Measurements from ENCODE around the gene XIAP.
"Not testable (repeated sequence)": the region's sequence is repeated elsewhere in the genome, so short reads cannot be mapped to it uniquely, and the experiment has no call there.

The XIAP gene

DNA sequence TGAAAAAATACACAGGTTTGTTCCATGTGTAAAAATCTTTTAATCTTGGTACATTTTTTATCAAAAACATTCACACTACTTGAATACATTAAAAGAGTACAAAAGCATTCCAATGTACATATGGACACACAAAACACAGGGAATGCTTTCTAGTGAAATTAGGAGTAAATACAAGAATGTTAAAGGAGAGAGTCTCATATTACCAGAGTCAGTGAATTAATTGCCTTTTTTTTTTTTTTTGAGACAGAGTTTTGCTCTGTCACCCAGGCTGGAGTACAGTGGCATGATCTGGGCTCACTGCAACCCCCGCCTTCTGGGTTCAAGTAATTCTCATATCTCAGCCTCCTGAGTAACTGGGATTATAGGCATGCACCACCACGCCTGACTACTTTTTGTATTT lies 17.0 kb downstream of the XIAP start:
- Histone ChIP-seq H3K9ac (ENCODE audit: low read depth, low read length) (no peak overlapping the region), H3K4me1 (ENCODE audit: control insufficient read depth, insufficient read depth, low read length) (peaks cover 7% of the 10 kb centered on the region), H3K9me3 (replicated peaks; ENCODE audit: low read length) (no peaks in the 10 kb centered on the region), H3K27me3 (ENCODE audit: control insufficient read depth, insufficient read depth, low read length) (no peaks in the 10 kb centered on the region), H3K36me3 (ENCODE audit: insufficient read depth, low read length) (peaks cover 4% of the 10 kb centered on the region), H3K4me3 (ENCODE audit: low read length) (no peak overlapping the region), H3K4me2 (ENCODE audit: low read length) (no peak overlapping the region)

DNA sequence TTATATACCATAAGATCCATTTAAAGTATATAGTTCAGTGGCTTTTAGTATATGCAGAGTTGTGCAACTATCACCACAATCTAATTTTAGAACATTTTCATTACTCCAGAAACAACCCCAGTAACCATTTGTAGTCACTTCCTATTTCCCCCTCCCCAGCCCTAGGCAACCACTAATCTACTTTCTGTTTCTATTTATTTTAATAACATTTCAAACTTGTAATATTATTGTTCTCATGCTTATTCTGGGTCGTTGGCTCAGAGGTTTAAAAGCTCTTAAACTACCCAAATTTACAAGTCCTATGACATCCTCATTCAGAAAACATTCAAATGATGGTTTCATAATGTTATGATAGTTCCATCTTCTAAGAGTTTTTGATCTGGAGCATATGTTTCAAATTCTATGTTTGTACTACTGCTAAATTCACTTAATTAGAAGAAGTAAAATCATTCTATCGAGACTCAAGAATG lies 18.4 kb downstream of the XIAP start:
- Histone ChIP-seq H3K27me3 (ENCODE audit: control insufficient read depth, insufficient read depth, low read length) (no peaks in the 10 kb centered on the region), H3K9me3 (replicated peaks; ENCODE audit: low read length) (no peaks in the 10 kb centered on the region), H3K36me3 (ENCODE audit: insufficient read depth, low read length) (peaks cover 4% of the 10 kb centered on the region), H3K4me2 (ENCODE audit: low read length) (peak overlapping the region; percentile 16), H3K4me3 (ENCODE audit: low read length) (no peak overlapping the region), H3K9ac (ENCODE audit: low read depth, low read length) (no peak overlapping the region), H3K4me1 (ENCODE audit: control insufficient read depth, insufficient read depth, low read length) (peaks cover 7% of the 10 kb centered on the region)

GRCh38 chrX:123881330-123881729 lies 21.5 kb downstream of the XIAP start:
- H3K4me2 ChIP-seq (ENCODE audit: low read length) = no peak overlapping the region
- no peak overlapping the region for H3K4me3 ChIP-seq (ENCODE audit: low read length)
- peaks cover 6% of the 10 kb centered on the region for H3K36me3 ChIP-seq (ENCODE audit: insufficient read depth, low read length)
- peaks cover 7% of the 10 kb centered on the region for H3K4me1 ChIP-seq (ENCODE audit: control insufficient read depth, insufficient read depth, low read length)
- H3K27me3 ChIP-seq (ENCODE audit: control insufficient read depth, insufficient read depth, low read length) = no peaks in the 10 kb centered on the region
- no peaks in the 10 kb centered on the region for H3K9me3 ChIP-seq (replicated peaks; ENCODE audit: low read length)
- H3K9ac ChIP-seq (ENCODE audit: low read depth, low read length) = no peak overlapping the region

- no peak overlapping the region for H3K4me3 ChIP-seq (ENCODE audit: low read length)
- H3K4me1 ChIP-seq (ENCODE audit: control insufficient read depth, insufficient read depth, low read length) = peaks cover 7% of the 10 kb centered on the region
- no peak overlapping the region for H3K4me2 ChIP-seq (ENCODE audit: low read length)
- H3K36me3 ChIP-seq (ENCODE audit: insufficient read depth, low read length) = peaks cover 6% of the 10 kb centered on the region
- H3K27me3 ChIP-seq (ENCODE audit: control insufficient read depth, insufficient read depth, low read length) = no peaks in the 10 kb centered on the region
- no peak overlapping the region for H3K9ac ChIP-seq (ENCODE audit: low read depth, low read length)
- no peaks in the 10 kb centered on the region for H3K9me3 ChIP-seq (replicated peaks; ENCODE audit: low read length)
Measured at GRCh38 chrX:123882391-123882790, 22.5 kb downstream of the XIAP start.

DNA sequence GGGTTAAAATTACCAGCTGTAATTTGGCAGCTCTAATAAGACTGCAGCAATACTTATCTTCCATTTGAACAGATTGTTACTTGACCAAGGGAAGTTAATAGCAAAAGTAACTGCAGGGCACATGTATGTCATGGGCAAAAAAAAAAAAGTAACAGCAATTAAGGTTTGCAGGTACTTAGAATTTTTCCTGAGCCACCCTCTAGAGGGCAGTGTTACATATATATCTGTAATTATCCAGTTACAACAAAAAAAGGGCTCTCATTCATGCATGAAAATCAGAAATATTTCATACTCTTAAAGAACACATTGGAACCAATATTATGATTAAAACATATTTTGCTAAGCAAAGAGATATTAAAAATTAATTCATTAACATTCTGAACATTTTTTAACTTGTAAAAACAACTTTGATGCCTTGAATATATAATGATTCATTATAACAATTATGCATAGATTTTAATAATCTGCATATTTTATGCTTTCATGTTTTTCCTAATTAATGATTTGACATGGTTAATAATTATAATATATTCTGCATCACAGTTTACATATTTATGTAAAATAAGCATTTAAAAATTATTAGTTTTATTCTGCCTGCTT lies 25.1 kb downstream of the XIAP start:
- H3K36me3 ChIP-seq (ENCODE audit: insufficient read depth, low read length) = peaks cover 6% of the 10 kb centered on the region
- H3K9me3 ChIP-seq (replicated peaks; ENCODE audit: low read length) = no peaks in the 10 kb centered on the region
- no peak overlapping the region for H3K4me3 ChIP-seq (ENCODE audit: low read length)
- H3K27me3 ChIP-seq (ENCODE audit: control insufficient read depth, insufficient read depth, low read length) = no peaks in the 10 kb centered on the region
- H3K4me1 ChIP-seq (ENCODE audit: control insufficient read depth, insufficient read depth, low read length) = no peaks in the 10 kb centered on the region
- no peak overlapping the region for H3K4me2 ChIP-seq (ENCODE audit: low read length)
- H3K9ac ChIP-seq (ENCODE audit: low read depth, low read length) = no peak overlapping the region

DNA sequence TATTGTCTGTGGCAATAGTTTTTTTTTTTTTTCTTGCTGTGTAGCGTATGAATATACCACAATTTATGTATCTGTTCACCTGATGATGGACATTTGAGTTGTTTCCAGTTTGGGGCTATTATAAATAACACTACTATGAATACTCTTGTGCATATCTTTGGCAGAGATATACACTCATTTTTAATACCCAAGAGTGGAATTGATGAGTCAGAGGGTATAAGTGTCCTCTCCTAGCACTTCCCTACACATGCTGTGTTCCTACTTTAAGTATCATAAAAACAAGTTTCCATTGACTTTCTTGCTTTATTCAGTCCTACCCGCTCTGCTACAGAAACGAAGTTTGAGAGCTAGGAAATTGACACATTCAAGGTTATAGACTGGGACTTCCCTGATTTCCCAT lies 39.8 kb downstream of the XIAP start:
- H3K36me3 ChIP-seq (ENCODE audit: insufficient read depth, low read length) = peaks cover 17% of the 10 kb centered on the region
- H3K9me3 ChIP-seq (replicated peaks; ENCODE audit: low read length) = no peaks in the 10 kb centered on the region
- no peaks in the 10 kb centered on the region for H3K4me1 ChIP-seq (ENCODE audit: control insufficient read depth, insufficient read depth, low read length)
- no peak overlapping the region for H3K4me3 ChIP-seq (ENCODE audit: low read length)
- H3K4me2 ChIP-seq (ENCODE audit: low read length) = no peak overlapping the region
- no peak overlapping the region for H3K9ac ChIP-seq (ENCODE audit: low read depth, low read length)
- H3K27me3 ChIP-seq (ENCODE audit: control insufficient read depth, insufficient read depth, low read length) = no peaks in the 10 kb centered on the region

DNA sequence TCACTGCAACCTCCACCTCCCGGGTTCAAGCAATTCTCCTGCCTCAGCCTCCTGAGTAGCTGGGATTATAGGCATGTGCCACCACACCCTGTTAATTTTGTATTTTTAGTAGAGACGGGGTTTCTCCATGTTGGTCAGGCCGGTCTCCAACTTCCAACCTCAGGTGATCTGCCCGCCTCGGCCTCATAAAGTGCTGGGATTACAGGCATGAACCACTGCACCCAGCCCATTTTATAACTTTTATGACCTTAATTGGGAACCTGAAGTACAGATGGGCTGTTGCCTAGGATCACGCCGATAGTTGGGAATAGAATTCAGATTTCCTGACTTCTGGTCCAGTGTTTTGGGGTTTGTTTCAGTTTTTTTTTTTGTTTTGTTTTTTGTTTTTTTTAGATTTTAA lies 43.4 kb downstream of the XIAP start:
- not testable (repeated sequence) for H3K9ac ChIP-seq (ENCODE audit: low read depth, low read length); H3K4me2 ChIP-seq (ENCODE audit: low read length)

GRCh38 chrX:123905332-123905731 lies 45.5 kb downstream of the XIAP start:
- Histone ChIP-seq H3K9ac (ENCODE audit: low read depth, low read length) (no peak overlapping the region), H3K36me3 (ENCODE audit: insufficient read depth, low read length) (peaks cover 16% of the 10 kb centered on the region), H3K9me3 (replicated peaks; ENCODE audit: low read length) (no peaks in the 10 kb centered on the region), H3K27me3 (ENCODE audit: control insufficient read depth, insufficient read depth, low read length) (no peaks in the 10 kb centered on the region), H3K4me3 (ENCODE audit: low read length) (no peak overlapping the region), H3K4me1 (ENCODE audit: control insufficient read depth, insufficient read depth, low read length) (no peaks in the 10 kb centered on the region), H3K4me2 (ENCODE audit: low read length) (no peak overlapping the region)

More for the DNA sequence above, 43.4 kb downstream of the XIAP start:
- not testable (repeated sequence) for H3K9me3 ChIP-seq (replicated peaks; ENCODE audit: low read length); H3K4me3 ChIP-seq (ENCODE audit: low read length); H3K27me3 ChIP-seq (ENCODE audit: control insufficient read depth, insufficient read depth, low read length); H3K4me1 ChIP-seq (ENCODE audit: control insufficient read depth, insufficient read depth, low read length)
- H3K36me3 ChIP-seq (ENCODE audit: insufficient read depth, low read length) = peaks cover 12% of the 10 kb centered on the region

DNA sequence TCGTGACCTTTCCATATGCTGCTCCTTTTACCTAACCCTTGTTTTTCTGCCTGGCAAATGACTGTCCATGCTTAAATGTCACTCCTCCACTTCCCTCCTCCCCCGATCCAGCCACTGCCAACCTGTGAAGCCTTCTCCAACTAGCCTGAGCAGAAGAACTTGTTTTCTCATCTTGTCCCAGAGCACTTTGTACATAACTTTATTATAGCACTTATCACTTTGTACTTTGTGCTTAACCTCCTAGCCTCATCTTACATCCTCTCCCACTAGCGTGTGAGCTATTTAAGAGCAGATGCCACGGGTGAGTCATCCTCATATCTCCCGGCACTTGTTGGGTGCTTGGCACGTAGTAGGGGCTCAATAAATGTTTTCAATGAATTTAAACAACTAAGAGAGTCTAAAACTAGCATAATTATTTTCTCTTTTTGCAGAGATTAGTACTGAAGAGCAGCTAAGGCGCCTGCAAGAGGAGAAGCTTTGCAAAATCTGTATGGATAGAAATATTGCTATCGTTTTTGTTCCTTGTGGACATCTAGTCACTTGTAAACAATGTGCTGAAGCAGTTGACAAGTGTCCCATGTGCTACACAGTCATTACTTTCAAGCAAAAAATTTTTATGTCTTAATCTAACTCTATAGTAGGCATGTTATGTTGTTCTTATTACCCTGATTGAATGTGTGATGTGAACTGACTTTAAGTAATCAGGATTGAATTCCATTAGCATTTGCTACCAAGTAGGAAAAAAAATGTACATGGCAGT lies 46.9 kb downstream of the XIAP start:
- Histone ChIP-seq H3K9me3 (replicated peaks; ENCODE audit: low read length) (no peaks in the 10 kb centered on the region), H3K27me3 (ENCODE audit: control insufficient read depth, insufficient read depth, low read length) (no peaks in the 10 kb centered on the region), H3K4me2 (ENCODE audit: low read length) (no peak overlapping the region), H3K36me3 (ENCODE audit: insufficient read depth, low read length) (peaks cover 6% of the 10 kb centered on the region), H3K9ac (ENCODE audit: low read depth, low read length) (no peak overlapping the region), H3K4me3 (ENCODE audit: low read length) (no peak overlapping the region), H3K4me1 (ENCODE audit: control insufficient read depth, insufficient read depth, low read length) (no peaks in the 10 kb centered on the region)

GRCh38 chrX:123909523-123909922 lies 49.7 kb downstream of the XIAP start:
- Histone ChIP-seq H3K4me2 (ENCODE audit: low read length) (no peak overlapping the region), H3K27me3 (ENCODE audit: control insufficient read depth, insufficient read depth, low read length) (no peaks in the 10 kb centered on the region), H3K4me1 (ENCODE audit: control insufficient read depth, insufficient read depth, low read length) (no peaks in the 10 kb centered on the region)

DNA sequence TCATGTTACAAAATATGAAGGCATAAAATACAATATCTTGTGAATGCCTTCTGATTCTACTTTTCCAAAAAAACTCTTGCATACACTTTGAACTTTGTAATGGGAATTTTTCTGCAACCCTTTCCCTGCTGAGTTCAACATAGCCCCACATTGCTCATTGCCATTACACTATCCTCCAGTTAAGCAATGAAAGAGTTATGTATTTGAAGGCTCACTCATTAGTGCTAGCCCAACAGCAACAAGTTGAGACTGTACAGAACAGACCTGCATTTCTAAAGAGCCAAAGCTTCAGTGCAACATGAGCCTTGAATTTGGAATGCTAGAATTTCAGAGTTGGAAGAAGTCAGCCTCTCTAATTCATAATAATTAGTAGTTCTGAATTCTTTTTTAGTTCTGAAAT lies 57.2 kb downstream of the XIAP start:
- Histone ChIP-seq H3K9me3 (replicated peaks; ENCODE audit: low read length) (no peaks in the 10 kb centered on the region), H3K27me3 (ENCODE audit: control insufficient read depth, insufficient read depth, low read length) (no peaks in the 10 kb centered on the region), H3K36me3 (ENCODE audit: insufficient read depth, low read length) (no peaks in the 10 kb centered on the region), H3K4me3 (ENCODE audit: low read length) (no peak overlapping the region), H3K4me2 (ENCODE audit: low read length) (no peak overlapping the region), H3K9ac (ENCODE audit: low read depth, low read length) (no peak overlapping the region), H3K4me1 (ENCODE audit: control insufficient read depth, insufficient read depth, low read length) (peaks cover 5% of the 10 kb centered on the region)

More at GRCh38 chrX:123909523-123909922, 49.7 kb downstream of the XIAP start:
- Histone ChIP-seq H3K9me3 (replicated peaks; ENCODE audit: low read length) (no peaks in the 10 kb centered on the region), H3K4me3 (ENCODE audit: low read length) (no peak overlapping the region), H3K36me3 (ENCODE audit: insufficient read depth, low read length) (peaks cover 8% of the 10 kb centered on the region), H3K9ac (ENCODE audit: low read depth, low read length) (no peak overlapping the region)
